Stimulated activated CD4-positive, alpha-beta T cell treated with anti-CD3 and anti-CD28 coated beads, TNF-alpha, amount 100 ng/mL, for 1 hour (primary cell): ENCODE data around the gene HNRNPDL.
"Not testable (repeated sequence)": the region's sequence is repeated elsewhere in the genome, so short reads cannot be mapped to it uniquely, and the experiment has no call there.

ENCODE experiments used
- DNase-seq, 3 donors: peaks; one replicate each; pipeline ENCODE4 v3.0.0-alpha.2; 2020; ENCODE audit warnings: low read depth in 3 of 3, low spot score in 1 of 3

The HNRNPDL gene

GRCh38 chr4:82390061-82390460, 40.2 kb downstream of the HNRNPDL start:
- DNase-seq, result not testable (repeated sequence)

GRCh38 chr4:82388405-82388804, 41.9 kb downstream of the HNRNPDL start:
- DNase-seq, result no peak

GRCh38 chr4:82386312-82386711, 44.0 kb downstream of the HNRNPDL start:
- not testable (repeated sequence) for DNase-seq

DNA sequence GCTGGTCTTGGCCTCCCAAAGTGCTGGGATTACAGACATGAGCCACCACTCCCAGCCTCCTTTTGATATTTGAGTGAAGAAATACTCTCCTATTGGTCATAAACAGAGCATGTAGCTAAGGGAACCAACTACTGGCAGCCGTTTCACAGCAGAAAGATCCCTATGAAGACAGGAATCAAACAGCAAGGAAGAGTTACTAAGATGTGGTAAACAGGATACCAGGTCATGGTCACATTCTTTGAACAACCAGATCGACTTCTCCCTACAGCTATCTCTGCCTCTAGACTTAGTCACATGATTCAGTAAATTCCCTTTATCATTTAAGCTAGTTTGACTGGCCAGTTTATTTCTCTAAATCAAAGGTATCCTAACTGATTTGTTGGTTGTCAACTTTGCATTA, 47.5 kb downstream of the HNRNPDL start:
- DNase-seq, result no peak

DNA sequence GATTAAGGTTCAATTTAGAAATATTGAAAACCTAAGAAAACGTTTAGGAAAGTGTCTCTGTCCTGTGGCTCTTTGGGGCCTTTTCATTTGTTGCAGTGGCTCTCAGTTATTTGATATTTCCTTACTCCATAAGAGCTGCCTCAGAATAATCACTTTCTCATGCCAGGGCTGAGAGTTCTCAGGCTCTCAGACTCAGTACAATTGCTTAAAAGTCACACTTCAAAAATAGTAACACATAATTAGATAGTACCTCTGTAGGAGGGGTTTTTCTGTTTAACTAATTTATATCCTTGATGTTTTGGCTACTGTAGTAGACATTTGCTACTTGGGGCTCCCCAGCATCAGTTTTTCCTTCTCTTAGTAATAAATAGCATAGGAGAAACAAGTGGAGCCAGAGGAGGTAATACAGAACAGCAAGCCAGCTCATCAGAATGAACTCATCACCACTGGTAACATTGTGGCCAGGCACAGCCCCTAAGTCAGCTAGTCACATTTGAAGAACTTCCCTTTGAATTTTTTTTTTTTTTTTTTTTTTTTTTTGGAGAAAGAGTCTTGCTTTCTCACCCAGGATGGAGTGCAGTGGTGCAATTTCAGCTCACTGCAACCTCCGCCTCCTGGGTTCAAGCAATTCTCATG, 48.5 kb downstream of the HNRNPDL start:
- no peak for DNase-seq

DNA sequence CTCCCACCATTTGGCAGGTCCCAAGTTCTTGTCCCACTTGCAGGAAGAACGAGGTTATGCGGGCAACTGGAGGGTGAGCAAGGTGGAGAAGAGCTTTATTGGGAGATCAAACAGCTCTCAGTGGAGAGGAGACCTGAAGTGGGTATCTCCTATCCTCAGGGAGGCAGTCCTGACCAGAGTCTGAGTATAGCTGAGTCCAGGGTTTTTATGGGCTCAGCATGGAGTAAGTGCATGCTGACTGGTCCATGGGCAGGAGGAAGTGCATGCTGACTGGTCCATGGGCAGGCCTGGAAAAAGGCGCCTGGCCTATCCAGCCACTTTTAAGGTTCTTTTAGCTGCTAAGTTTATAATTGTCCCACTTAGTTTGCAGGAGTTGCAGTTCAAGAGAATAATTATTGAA, 49.0 kb downstream of the HNRNPDL start:
- DNase-seq, result no peak

GRCh38 chr4:82380831-82381230, 49.4 kb downstream of the HNRNPDL start:
- DNase-seq, result no peak

GRCh38 chr4:82380344-82380743, 49.9 kb downstream of the HNRNPDL start:
- DNase-seq, result no peak

DNA sequence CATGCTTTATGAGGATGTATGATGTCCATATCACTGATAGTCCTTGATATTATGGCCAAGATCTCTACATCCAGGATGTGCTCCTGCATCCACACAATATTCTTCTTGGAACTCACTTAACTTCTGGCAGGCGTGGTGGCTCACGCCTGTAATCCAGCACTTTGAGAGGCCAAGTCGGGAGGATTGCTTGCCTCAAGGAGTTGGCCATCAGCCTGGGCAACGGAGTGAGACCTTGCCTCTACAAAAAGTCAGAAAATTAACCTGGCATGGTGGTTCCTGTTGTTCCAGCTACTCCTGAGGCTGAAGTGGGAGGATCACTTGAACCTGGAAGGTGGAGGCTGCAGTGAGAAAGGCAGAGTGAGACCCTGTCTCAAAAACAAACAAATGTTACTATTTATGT, 54.2 kb downstream of the HNRNPDL start:
- no peak for DNase-seq

- peak; percentile 76 to 82 (median 77) for DNase-seq
Measured at GRCh38 chr4:82373816-82374625, 56.2 kb downstream of the HNRNPDL start, which contains the start of gene HNRNPD. HNRNPD (minus strand) TSS chr4:82373991; CDS start chr4:82373678, 313 bp downstream.

DNA sequence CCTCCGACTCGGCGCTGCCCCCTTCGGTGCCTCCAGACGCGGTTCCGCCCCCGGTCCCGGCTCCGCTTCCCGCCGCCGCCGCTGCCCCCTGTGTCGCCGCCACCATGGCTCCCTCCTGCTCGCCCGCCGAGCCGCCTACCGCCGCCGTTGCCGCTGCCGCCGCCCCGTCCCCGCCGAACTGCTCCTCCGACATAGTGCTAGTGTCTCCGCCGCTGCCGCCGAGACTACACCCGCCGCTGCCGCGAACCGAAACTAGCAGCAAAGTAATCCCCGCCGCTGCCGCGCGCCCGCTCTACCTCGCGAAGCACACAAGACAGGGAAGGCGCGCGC, 56.8 kb downstream of the HNRNPDL start:
- DNase-seq, result peak in 1 of 3 donors; percentile 13
